ENCODE results near the gene PAPOLG. TPM values are rescaled to one million over a fixed set of nuclear protein-coding genes. Genes with fewer than 3 reads are reported as not detected.

PAPOLG gene
- total and polyA plus RNA-seq, 9 of the 15 experiments (the other 6 are each of a cell fraction or from before 2014, with no cell fraction given): 3.9 to 16.3 (median 10.0) TPM

DNA sequence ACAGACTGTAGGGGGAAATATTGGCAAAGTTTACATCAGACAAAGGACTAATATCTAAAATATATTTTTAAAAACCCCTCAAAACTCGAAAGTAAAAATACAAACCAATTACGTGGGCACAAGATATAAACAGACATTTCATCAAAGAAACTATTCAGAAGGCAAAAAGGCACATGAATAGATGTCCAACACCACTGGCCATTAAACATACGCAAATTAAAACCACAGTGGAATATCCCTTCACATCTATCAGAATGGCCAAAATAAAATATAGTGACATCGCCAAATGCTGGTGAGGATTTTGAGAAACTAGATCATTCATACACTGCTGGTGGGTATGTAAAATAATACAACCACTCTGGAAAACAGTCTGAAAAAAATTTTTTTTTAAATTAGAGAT lies 30.6 kb upstream of the PAPOLG start:
- Histone ChIP-seq H3K4me3 (no peak overlapping the region), H2AFZ (ENCODE audit: low read depth, low read length) (no peak overlapping the region), H3K9me1 (ENCODE audit: control insufficient read depth, insufficient read depth, low read length) (no peaks in the 10 kb centered on the region), H3K27me3 (ENCODE audit: control insufficient read depth in 2 of 2, insufficient read depth in 2 of 2, low read length in 2 of 2) (peaks cover 16 to 27% of the 10 kb centered on the region in 2 experiments; a peak in 4 of 5 replicates), H3K9me3 (replicated peaks; ENCODE audit: control insufficient read depth, insufficient read depth, low read depth, low read length) (no peaks in the 10 kb centered on the region), H4K20me1 (replicated peaks; ENCODE audit: control insufficient read depth, insufficient read depth, low read length) (no peaks in the 10 kb centered on the region), H3K36me3 (ENCODE audit: control insufficient read depth, insufficient read depth, low read length) (no peaks in the 10 kb centered on the region), H3K27ac (ENCODE audit: extremely low read depth, low read depth, low read length) (no peak overlapping the region), H3K4me1 (replicated peaks in 1 of 2; ENCODE audit: control insufficient read depth in 2 of 2, insufficient read depth in 2 of 2, low read length in 2 of 2) (no peaks in the 10 kb centered on the region), H3K9ac (ENCODE audit: insufficient read depth in 1 of 2, low read depth in 2 of 2, low read length in 2 of 2) (no peak overlapping the region), H3K4me2 (ENCODE audit: insufficient read depth, low read length) (no peak overlapping the region), H3K79me2 (ENCODE audit: control insufficient read depth, insufficient read depth, low read length) (no peaks in the 10 kb centered on the region)
- no peak for FAIRE-seq
- ATAC-seq: no peak
- CTCF ChIA-PET (ENCODE audit: low intra/inter-chr PET ratio): no interaction called here
- DNase-seq (ENCODE audit: extremely low read depth in 1 of 4, low spot score in 3 of 4): no peak
- BruUV-seq (replicated peaks): no TSS peak
- POLR2A ChIA-PET: no interaction called here
- 5% methylated on average over 4 of the region's 4 CpGs for WGBS (ENCODE audit: insufficient coverage, low coverage, missing lambda C conversion rate)
- in situ Hi-C loops (cut with MboI): no loop called here
- TF ChIP-seq ASH1L (IDR thresholded peaks at IDR 0.05; ENCODE audit: borderline replicate concordance, low read depth, partially characterized antibody) (no peak), ZFX (CRISPR knock-in tag; IDR thresholded peaks at IDR 0.05) (no peak), ATF1 (CRISPR knock-in tag; IDR thresholded peaks at IDR 0.05) (no peak), ATF1 (tag; IDR thresholded peaks at IDR 0.05) (no peak), ZNF23 (CRISPR knock-in tag; IDR thresholded peaks at IDR 0.05) (no peak), TSC22D4 (tag; IDR thresholded peaks at IDR 0.05) (no peak), ETV1 (tag; conservative IDR thresholded peaks at IDR 0.05; ENCODE audit: low read depth) (no peak), HDAC2 (IDR thresholded peaks at IDR 0.05) (no peak), ZNF232 (CRISPR knock-in tag; IDR thresholded peaks at IDR 0.05) (no peak), SMAD1 (IDR thresholded peaks at IDR 0.05; ENCODE audit: low read depth, low read length, partially characterized antibody) (no peak), NCOA6 (IDR thresholded peaks at IDR 0.05) (no peak), ZKSCAN1 (IDR thresholded peaks at IDR 0.05; ENCODE audit: low read depth, low read length) (no peak), CREB1 (IDR thresholded peaks at IDR 0.05) (no peak), CREB1 (CRISPR knock-in tag; IDR thresholded peaks at IDR 0.05) (no peak), TAF7 (tag; IDR thresholded peaks at IDR 0.05) (no peak), GABPB2 (CRISPR knock-in tag; conservative IDR thresholded peaks at IDR 0.05) (no peak)
- TF ChIP-seq, protein P1, sequence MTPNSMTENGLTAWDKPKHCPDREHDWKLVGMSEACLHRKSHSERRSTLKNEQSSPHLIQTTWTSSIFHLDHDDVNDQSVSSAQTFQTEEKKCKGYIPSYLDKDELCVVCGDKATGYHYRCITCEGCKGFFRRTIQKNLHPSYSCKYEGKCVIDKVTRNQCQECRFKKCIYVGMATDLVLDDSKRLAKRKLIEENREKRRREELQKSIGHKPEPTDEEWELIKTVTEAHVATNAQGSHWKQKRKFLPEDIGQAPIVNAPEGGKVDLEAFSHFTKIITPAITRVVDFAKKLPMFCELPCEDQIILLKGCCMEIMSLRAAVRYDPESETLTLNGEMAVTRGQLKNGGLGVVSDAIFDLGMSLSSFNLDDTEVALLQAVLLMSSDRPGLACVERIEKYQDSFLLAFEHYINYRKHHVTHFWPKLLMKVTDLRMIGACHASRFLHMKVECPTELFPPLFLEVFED (CRISPR knock-in tag; conservative IDR thresholded peaks at IDR 0.05): no peak
- TF ChIP-seq, protein P2, sequence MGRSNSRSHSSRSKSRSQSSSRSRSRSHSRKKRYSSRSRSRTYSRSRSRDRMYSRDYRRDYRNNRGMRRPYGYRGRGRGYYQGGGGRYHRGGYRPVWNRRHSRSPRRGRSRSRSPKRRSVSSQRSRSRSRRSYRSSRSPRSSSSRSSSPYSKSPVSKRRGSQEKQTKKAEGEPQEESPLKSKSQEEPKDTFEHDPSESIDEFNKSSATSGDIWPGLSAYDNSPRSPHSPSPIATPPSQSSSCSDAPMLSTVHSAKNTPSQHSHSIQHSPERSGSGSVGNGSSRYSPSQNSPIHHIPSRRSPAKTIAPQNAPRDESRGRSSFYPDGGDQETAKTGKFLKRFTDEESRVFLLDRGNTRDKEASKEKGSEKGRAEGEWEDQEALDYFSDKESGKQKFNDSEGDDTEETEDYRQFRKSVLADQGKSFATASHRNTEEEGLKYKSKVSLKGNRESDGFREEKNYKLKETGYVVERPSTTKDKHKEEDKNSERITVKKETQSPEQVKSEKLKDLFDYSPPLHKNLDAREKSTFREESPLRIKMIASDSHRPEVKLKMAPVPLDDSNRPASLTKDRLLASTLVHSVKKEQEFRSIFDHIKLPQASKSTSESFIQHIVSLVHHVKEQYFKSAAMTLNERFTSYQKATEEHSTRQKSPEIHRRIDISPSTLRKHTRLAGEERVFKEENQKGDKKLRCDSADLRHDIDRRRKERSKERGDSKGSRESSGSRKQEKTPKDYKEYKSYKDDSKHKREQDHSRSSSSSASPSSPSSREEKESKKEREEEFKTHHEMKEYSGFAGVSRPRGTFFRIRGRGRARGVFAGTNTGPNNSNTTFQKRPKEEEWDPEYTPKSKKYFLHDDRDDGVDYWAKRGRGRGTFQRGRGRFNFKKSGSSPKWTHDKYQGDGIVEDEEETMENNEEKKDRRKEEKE (IDR thresholded peaks at IDR 0.05; ENCODE audit: borderline replicate concordance in 1 of 2, control insufficient read depth in 1 of 2, low read depth in 2 of 2, low read length in 1 of 2): no peak
- intact Hi-C loops (cut with micrococcal nuclease): no loop called here
